Upper lobe of left lung (tissue), 6 donors: ENCODE measurements around the gene ASTE1. TPM values are rescaled to one million over a fixed set of nuclear protein-coding genes. Genes with fewer than 3 reads are reported as not detected.

Experiments used
- ATAC-seq, 2 donors: fragments of 200-7000 bp; cut with Tn5 transposase; one replicate each; pipeline ENCODE4 v1.9.1; 2022; ENCODE audit warnings: mild to moderate bottlenecking in 2 of 2, moderate library complexity in 2 of 2; ENCODE audit not compliant: low FRiP score in 2 of 2
- DNase-seq, 2 donors: peaks; one replicate each; pipeline ENCODE4 v3.0.0-alpha.2; 2019 to 2020
- H3K27ac ChIP-seq, 4 donors: fragments of 200-600 bp; sonication (generic); one replicate each; pipeline ENCODE4 v1.5.1; 2016 to 2019
- H3K27me3 ChIP-seq, 4 donors: fragments of 200-600 bp; sonication (generic); one replicate each; pipeline ENCODE4 v1.5.1; 2017 to 2019
- H3K36me3 ChIP-seq, 4 donors: fragments of 200-600 bp; sonication (generic); one replicate each; pipeline ENCODE4 v1.5.1; 2016 to 2019
- H3K4me1 ChIP-seq, 4 donors: fragments of 200-600 bp; sonication (generic); one replicate each; pipeline ENCODE4 v1.5.1; 2018 to 2019
- H3K4me3 ChIP-seq, 4 donors: fragments of 200-600 bp; sonication (generic); one replicate each; pipeline ENCODE4 v1.5.1; 2017 to 2019; ENCODE audit warnings: mild to moderate bottlenecking in 2 of 4, moderate library complexity in 1 of 4
- H3K9me3 ChIP-seq, 4 donors: fragments of 200-600 bp; sonication (generic); one replicate each; pipeline ENCODE4 v1.5.1; 2018 to 2019
- CTCF ChIP-seq, 6 experiments: fragments of 450-650 bp in 4 of 6; fragments of 200-600 bp in 2 of 6; sonication (generic) in 2 of 6; IDR thresholded peaks; one replicate each; pipeline ENCODE4 v1.5.1; 2016 to 2019; ENCODE audit warnings: antibody characterized with exemption in 6 of 6
- EP300 ChIP-seq, 4 donors: sonication (generic); formaldehyde crosslinking; IDR thresholded peaks; one replicate each; pipeline ENCODE4 v1.5.1; 2017; ENCODE audit warnings: antibody characterized with exemption in 4 of 4, control low read depth in 2 of 4
- POLR2A ChIP-seq, 4 donors: fragments of 450-650 bp; IDR thresholded peaks; one replicate each; pipeline ENCODE4 v1.5.1; 2016 to 2017; ENCODE audit warnings: antibody characterized with exemption in 4 of 4, mild to moderate bottlenecking in 2 of 4
- POLR2AphosphoS5 ChIP-seq, 2 donors: sonication (generic); formaldehyde crosslinking; IDR thresholded peaks; one replicate each; pipeline ENCODE4 v1.5.1; 2017; ENCODE audit warnings: antibody characterized with exemption in 2 of 2
- WGBS, 2 donors: methylation state at CpG; one replicate each; pipeline ENCODE4 v1.1.5; 2017 to 2018; 5-methylcytosine and 5-hydroxymethylcytosine counted together
- total RNA-seq, 6 donors: library from RNA; depleted of rRNA in 4 of 6; stranded (reverse); fragments of >200 nt in 4 of 6; gene quantifications; one replicate each; pipeline versions ENCODE4 v1.1.0 to v1.2.1, GENCODE V29; 2016 to 2021
- donor health status: DM: no; HTN: no; CAD: no; lungs with moderate emphysema.
- donor health status: DM: no; HTN: yes; CAD: no; lungs with severe emphysema.

Gene ASTE1
- total RNA-seq, 6 donors from 2014 or later, result 0.67 to 6.8 (median 6.2) TPM

- WGBS, 2 donors, result 63 to 64% methylated on average over 5 of the region's 5 CpGs
- no peak overlapping the region for H3K4me3 ChIP-seq
- DNase-seq (no peak), ATAC-seq (no peak)
- no peaks in the 10 kb centered on the region for H3K4me1 ChIP-seq
- H3K27me3 ChIP-seq, result no peaks in the 10 kb centered on the region
- peaks cover 0 to 28% (median 8%) of the 10 kb centered on the region in 4 donors for H3K36me3 ChIP-seq
- H3K27ac ChIP-seq, result no peak overlapping the region
- no peak for TF ChIP-seq EP300 (IDR thresholded peaks at IDR 0.05)
- TF ChIP-seq CTCF (IDR thresholded peaks at IDR 0.05), result no peak
- TF ChIP-seq POLR2AphosphoS5 (IDR thresholded peaks at IDR 0.05), result no peak
- TF ChIP-seq POLR2A (IDR thresholded peaks at IDR 0.05), result no peak
- no peaks in the 10 kb centered on the region for H3K9me3 ChIP-seq
Observed at GRCh38 chr3:130990282-130990681, 36.3 kb downstream of the ASTE1 start.

- ATAC-seq (no peak), DNase-seq (no peak)
- no peaks in the 10 kb centered on the region for H3K27me3 ChIP-seq
- H3K9me3 ChIP-seq, result no peaks in the 10 kb centered on the region
- TF ChIP-seq POLR2A (IDR thresholded peaks at IDR 0.05) (no peak), POLR2AphosphoS5 (IDR thresholded peaks at IDR 0.05) (no peak), EP300 (IDR thresholded peaks at IDR 0.05) (no peak), CTCF (IDR thresholded peaks at IDR 0.05) (no peak)
- H3K36me3 ChIP-seq, result peaks cover 0 to 50% (median 7%) of the 10 kb centered on the region in 4 donors
- no peak overlapping the region for H3K27ac ChIP-seq
- H3K4me1 ChIP-seq, result no peaks in the 10 kb centered on the region
- no peak overlapping the region for H3K4me3 ChIP-seq
- 91 to 92% methylated on average over 2 of the region's 2 CpGs for WGBS, 2 donors
Observed at GRCh38 chr3:130981469-130981868, 45.2 kb downstream of the ASTE1 start.

- no peaks in the 10 kb centered on the region for H3K9me3 ChIP-seq
- H3K27me3 ChIP-seq, result no peaks in the 10 kb centered on the region
- no peak for ATAC-seq
- DNase-seq, result no peak
- H3K4me3 ChIP-seq, result no peak overlapping the region
- H3K36me3 ChIP-seq, result peaks cover 0 to 59% (median 13%) of the 10 kb centered on the region in 4 donors
- no peak overlapping the region for H3K27ac ChIP-seq
- WGBS, 2 donors, result 95 to 100% methylated on average over 2 of the region's 2 CpGs
- TF ChIP-seq POLR2AphosphoS5 (IDR thresholded peaks at IDR 0.05) (no peak), POLR2A (IDR thresholded peaks at IDR 0.05) (no peak), CTCF (IDR thresholded peaks at IDR 0.05) (no peak), EP300 (IDR thresholded peaks at IDR 0.05) (no peak)
- no peaks in the 10 kb centered on the region for H3K4me1 ChIP-seq
Observed at GRCh38 chr3:130979117-130979516, 47.5 kb downstream of the ASTE1 start.

- H3K36me3 ChIP-seq, result peaks cover 0 to 52% (median 14%) of the 10 kb centered on the region in 4 donors
- DNase-seq (no peak), ATAC-seq (no peak)
- H3K4me1 ChIP-seq, result no peaks in the 10 kb centered on the region
- no peak overlapping the region for H3K27ac ChIP-seq
- no peaks in the 10 kb centered on the region for H3K27me3 ChIP-seq
- 88% methylated on average over 4 of the region's 4 CpGs for WGBS, 2 donors
- no peaks in the 10 kb centered on the region for H3K9me3 ChIP-seq
- H3K4me3 ChIP-seq, result no peak overlapping the region
- TF ChIP-seq EP300 (IDR thresholded peaks at IDR 0.05) (no peak), CTCF (IDR thresholded peaks at IDR 0.05) (no peak), POLR2A (IDR thresholded peaks at IDR 0.05) (no peak), POLR2AphosphoS5 (IDR thresholded peaks at IDR 0.05) (no peak)
Observed at GRCh38 chr3:130976706-130977105, 49.9 kb downstream of the ASTE1 start.

GRCh38 chr3:130975251-130975650, 51.4 kb downstream of the ASTE1 start:
- Histone ChIP-seq H3K27me3 (no peaks in the 10 kb centered on the region), H3K4me1 (no peaks in the 10 kb centered on the region), H3K27ac (no peak overlapping the region), H3K36me3 (peaks cover 0 to 53% (median 17%) of the 10 kb centered on the region in 4 donors), H3K4me3 (no peak overlapping the region), H3K9me3 (no peaks in the 10 kb centered on the region)
- WGBS, 2 donors, result 93 to 95% methylated on average over 3 of the region's 3 CpGs
- no peak for ATAC-seq
- TF ChIP-seq EP300 (IDR thresholded peaks at IDR 0.05) (no peak), CTCF (IDR thresholded peaks at IDR 0.05) (no peak), POLR2AphosphoS5 (IDR thresholded peaks at IDR 0.05) (no peak), POLR2A (IDR thresholded peaks at IDR 0.05) (no peak)
- no peak for DNase-seq
